HG02870 (cell line): ENCODE results near the gene CMIP.

ENCODE experiments used
- ATAC-seq: cut with Tn5 transposase; IDR thresholded peaks from one replicate; pipeline ENCODE4 v1.9.1; 2021; ENCODE audit warnings: mild to moderate bottlenecking, moderate library complexity; ENCODE audit not compliant: unreplicated experiment

The CMIP gene

GRCh38 chr16:81755915-81756614, 311.5 kb downstream of the CMIP start:
- no peak for ATAC-seq

DNA sequence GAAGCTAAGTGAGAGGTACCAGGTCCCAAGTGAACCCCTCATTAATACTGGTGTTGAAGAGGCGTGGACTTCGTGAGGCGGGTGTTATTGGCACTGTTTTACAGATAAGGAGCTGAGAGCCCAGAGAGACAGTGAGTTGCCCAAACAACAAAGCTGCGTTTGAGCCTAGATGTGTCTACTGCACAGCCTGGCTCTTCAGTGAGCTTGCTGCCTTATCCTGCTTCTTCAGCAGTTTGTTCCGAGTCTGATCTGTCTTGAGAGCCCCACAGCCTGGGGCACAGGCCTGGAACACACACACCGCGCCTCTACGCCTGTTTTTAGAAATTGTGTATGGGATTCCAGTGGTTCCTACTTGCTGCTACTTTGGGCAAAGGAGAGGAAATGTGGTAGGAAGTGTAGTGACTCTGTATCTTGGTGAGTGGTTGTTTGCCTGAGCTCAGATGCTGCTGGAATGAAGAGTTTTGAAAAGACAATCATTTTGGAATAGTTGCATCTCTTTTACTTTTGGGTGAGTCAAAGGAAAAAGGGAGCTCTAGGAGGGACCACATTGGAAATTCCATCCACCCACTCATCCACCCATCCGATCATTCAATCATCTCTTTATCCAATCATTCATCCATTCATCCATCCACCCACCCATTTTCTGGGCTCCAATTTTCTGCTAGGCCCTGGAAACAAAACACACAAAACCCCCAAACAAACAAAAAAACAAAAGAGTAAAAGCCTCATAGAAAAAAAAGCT, 312.2 kb downstream of the CMIP start:
- no peak for ATAC-seq

DNA sequence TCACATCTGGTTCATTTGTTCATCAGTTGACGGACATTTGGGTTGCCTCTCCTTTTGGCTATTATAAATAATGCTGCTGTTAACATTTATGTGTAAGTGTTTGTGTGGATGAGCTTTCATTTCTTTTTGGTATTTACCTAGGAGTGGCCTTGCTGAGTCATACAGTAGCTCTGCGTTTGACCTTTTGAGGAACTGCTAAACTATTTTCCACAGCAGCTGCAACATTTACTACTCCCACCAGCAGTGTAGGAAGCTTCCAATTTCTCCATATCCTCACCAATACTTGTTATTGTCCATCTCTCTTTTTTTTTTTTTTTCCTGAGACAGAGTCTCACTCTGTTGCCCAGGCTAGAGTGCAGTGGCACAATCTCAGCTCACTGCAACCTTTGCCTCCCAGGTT, 313.8 kb downstream of the CMIP start:
- ATAC-seq, result no peak
